SK-N-SH (cell line): ENCODE measurements around the gene HEBP1. TPM values are rescaled to one million over a fixed set of nuclear protein-coding genes. Genes with fewer than 3 reads are reported as not detected.

ENCODE experiments used
- CTCF ChIA-PET: fragments of 300-600, 350-600 bp; formaldehyde crosslinking; extraction: SDS; loops from one replicate; lab custom pipeline; 2021; lab: Yijun Ruan, JAX
- POLR2A ChIA-PET: fragments of 350-600 bp; sonication (Branson Sonifier 250); formaldehyde crosslinking; extraction: SDS; loops from one replicate; lab custom pipeline; 2020; ENCODE audit warnings: antibody characterized with exemption, inconsistent platforms; lab: Yijun Ruan, JAX
- DNase-seq: peaks from one replicate; pipeline ENCODE4 v3.0.0; 2012
- H2AFZ ChIP-seq: fragments of 200-600 bp; sonication (generic); 2 replicates; pipeline ENCODE4 v1.8.1; 2016; ENCODE audit warnings: antibody characterized with exemption, mild to moderate bottlenecking, low read depth
- H3F3A ChIP-seq: fragments of 200-600 bp; sonication (generic); replicated peaks from 2 replicates; pipeline ENCODE3; 2016; ENCODE audit warnings: antibody characterized with exemption, mild to moderate bottlenecking; ENCODE audit not compliant: insufficient read depth
- H3K27ac ChIP-seq, 2 experiments: fragments of 200-500 bp in 1 of 2; fragments of 200-600 bp in 1 of 2; sonication (Bioruptor generic) in 1 of 2; sonication (generic), shearing (Covaris generic) in 1 of 2; 2 replicates each; pipeline versions ENCODE4 v1.5.1 to v1.6.1; 2014 to 2016; ENCODE audit warnings: low read depth in 2 of 2, inconsistent platforms in 1 of 2, low read length in 1 of 2, mild to moderate bottlenecking in 1 of 2, mixed read lengths in 1 of 2
- H3K27me3 ChIP-seq: fragments of 200-600 bp; sonication (generic), shearing (Covaris generic); 2 replicates; pipeline ENCODE4 v1.6.1; 2016; ENCODE audit warnings: mixed run types; ENCODE audit not compliant: insufficient read depth
- H3K36me3 ChIP-seq, 2 experiments: fragments of 200-500 bp in 1 of 2; fragments of 200-600 bp in 1 of 2; sonication (Bioruptor generic) in 1 of 2; sonication (generic) in 1 of 2; replicated peaks in 1 of 2; 2 replicates each; pipeline versions ENCODE3 to v1.5.1; 2014 to 2016; ENCODE audit warnings: low read length in 1 of 2, mild to moderate bottlenecking in 1 of 2; ENCODE audit not compliant: insufficient read depth in 2 of 2, control insufficient read depth in 1 of 2
- H3K4me1 ChIP-seq, 2 experiments: fragments of 200-500 bp in 1 of 2; fragments of 200-600 bp in 1 of 2; sonication (Bioruptor generic) in 1 of 2; sonication (generic), shearing (Covaris generic) in 1 of 2; 2 replicates each; pipeline versions ENCODE4 v1.5.1 to v1.6.1; 2014 to 2016; ENCODE audit warnings: low read depth in 1 of 2, low read length in 1 of 2, mixed run types in 1 of 2; ENCODE audit not compliant: insufficient read depth in 2 of 2, control insufficient read depth in 1 of 2
- H3K4me2 ChIP-seq: fragments of 200-600 bp; sonication (generic), shearing (Covaris generic); 2 replicates; pipeline ENCODE4 v1.6.1; 2017; ENCODE audit warnings: mixed run types
- H3K4me3 ChIP-seq, 2 experiments: fragments of 200-500 bp in 1 of 2; fragments of 200-600 bp in 1 of 2; sonication (Bioruptor generic) in 1 of 2; sonication (generic), shearing (Covaris generic) in 1 of 2; 2 replicates each; pipeline versions ENCODE4 v1.5.1 to v1.8.1; 2014 to 2016; ENCODE audit warnings: low read depth in 2 of 2, inconsistent platforms in 1 of 2, low read length in 1 of 2, mild to moderate bottlenecking in 1 of 2, mixed read lengths in 1 of 2, moderate library complexity in 1 of 2
- H3K79me2 ChIP-seq: fragments of 200-600 bp; sonication (generic); 2 replicates; pipeline ENCODE4 v1.8.1; 2017; ENCODE audit warnings: mild to moderate bottlenecking; ENCODE audit not compliant: insufficient read depth
- H3K9ac ChIP-seq: fragments of 200-600 bp; sonication (generic); 2 replicates; pipeline ENCODE4 v1.6.1; 2017; ENCODE audit warnings: mixed run types
- H3K9me2 ChIP-seq: fragments of 200-600 bp; sonication (generic); 2 replicates; pipeline ENCODE4 v1.6.1; 2017; ENCODE audit warnings: mixed run types
- H3K9me3 ChIP-seq: fragments of 200-600 bp; sonication (generic); 2 replicates; pipeline ENCODE4 v1.6.1; 2017; ENCODE audit warnings: mixed run types, mild to moderate bottlenecking, moderate library complexity
- H4K20me1 ChIP-seq: fragments of 200-600 bp; sonication (generic); 2 replicates; pipeline ENCODE4 v1.6.1; 2017; ENCODE audit warnings: mild to moderate bottlenecking, mixed run types; ENCODE audit not compliant: insufficient read depth
- ELF1 ChIP-seq: IDR thresholded peaks from 2 replicates; pipeline ENCODE4 v1.4.0; 2012
- FOSL2 ChIP-seq: IDR thresholded peaks from 2 replicates; pipeline ENCODE4 v1.4.0; 2012; ENCODE audit warnings: low read depth, mild to moderate bottlenecking, moderate library complexity, borderline replicate concordance
- GABPA ChIP-seq: IDR thresholded peaks from 2 replicates; pipeline ENCODE4 v1.4.0; 2012; ENCODE audit warnings: low read depth, mild to moderate bottlenecking
- GATA2 ChIP-seq: sonication (generic); formaldehyde crosslinking; IDR thresholded peaks from 2 replicates; pipeline ENCODE4 v1.5.0; 2020; ENCODE audit warnings: mild to moderate bottlenecking, missing genetic modification reagents
- MEF2A ChIP-seq: IDR thresholded peaks from 2 replicates; pipeline ENCODE4 v1.4.0; 2012; ENCODE audit warnings: low read depth, borderline replicate concordance
- RAD21 ChIP-seq: IDR thresholded peaks from 2 replicates; pipeline ENCODE4 v1.6.1; 2012; ENCODE audit warnings: mild to moderate bottlenecking, low read length
- RFX5 ChIP-seq: IDR thresholded peaks from 2 replicates; pipeline ENCODE4 v1.6.1; 2012; ENCODE audit warnings: mild to moderate bottlenecking, improper control_type of control experiment, low read length
- SIN3A ChIP-seq: IDR thresholded peaks from 2 replicates; pipeline ENCODE4 v1.6.1; 2012; ENCODE audit warnings: low read depth, mild to moderate bottlenecking, low read length, moderate library complexity, borderline replicate concordance
- SMC3 ChIP-seq: IDR thresholded peaks from 2 replicates; pipeline ENCODE4 v1.6.1; 2012; ENCODE audit warnings: low read depth, low read length, improper control_type of control experiment
- TAF1 ChIP-seq: IDR thresholded peaks from 2 replicates; pipeline ENCODE4 v1.6.1; 2012; ENCODE audit warnings: low read depth, mild to moderate bottlenecking, low read length, moderate library complexity, borderline replicate concordance
- TEAD4 ChIP-seq: IDR thresholded peaks from 2 replicates; pipeline ENCODE4 v1.4.0; 2012; ENCODE audit warnings: mild to moderate bottlenecking, borderline replicate concordance; ENCODE audit not compliant: insufficient read depth
- USF1 ChIP-seq: IDR thresholded peaks from 2 replicates; pipeline ENCODE4 v1.4.0; 2012; ENCODE audit warnings: low read depth, borderline replicate concordance
- WGBS: methylation state at CpG from one replicate; pipeline ENCODE4 v1.1.6; 2017; ENCODE audit warnings: low lambda C conversion rate; 5-methylcytosine and 5-hydroxymethylcytosine counted together
- polyA plus RNA-seq, 3 experiments: library from polyadenylated mRNA; depleted of rRNA; stranded (reverse); fragments of >200 nt; gene quantifications; 2 replicates each; pipeline ENCODE4 v1.2.3, GENCODE V29; 2012

The HEBP1 gene
- polyA plus RNA-seq, 1 of the 3 experiments (the other 2 are of a cell fraction), result 17.9 TPM

- ChIA-PET POLR2A (no interaction called here), CTCF (interaction anchor here (0.7 to 2.1 kb wide), 3 partner anchors 12 to 209 kb away, joined by 3 to 10 read pairs (median 3); no protein-coding TSS in a partner anchor)
- H3K36me3 ChIP-seq, result no peaks in the 10 kb centered on the region
- H2AFZ ChIP-seq, result no peak overlapping the region
- H3K27me3 ChIP-seq, result no peaks in the 10 kb centered on the region
- TF ChIP-seq FOSL2, result no peak
- no peak for TF ChIP-seq RAD21
- TF ChIP-seq ELF1, result no peak
- H3K9me3 ChIP-seq, result no peaks in the 10 kb centered on the region
- H3K9me2 ChIP-seq, result no peaks in the 10 kb centered on the region
- H3K4me2 ChIP-seq, result no peak overlapping the region; the same call in 1 of the 2 replicates
- H3F3A ChIP-seq, result peaks cover 5% of the 10 kb centered on the region
- H3K27ac ChIP-seq, result no peak overlapping the region
- no peak overlapping the region for H3K9ac ChIP-seq
- H4K20me1 ChIP-seq, result no peaks in the 10 kb centered on the region
- no peak for DNase-seq
- no peak overlapping the region for H3K4me3 ChIP-seq
- 94% methylated on average over 10 of the region's 10 CpGs for WGBS
- peaks cover 25% of the 10 kb centered on the region; the same call in 1 of the 2 replicates for H3K79me2 ChIP-seq
- H3K4me1 ChIP-seq, result peaks cover 0 to 14% of the 10 kb centered on the region in 2 experiments; a peak in 3 of 4 replicates
These were observed 2.4 kb upstream of the HEBP1 start for GRCh38 chr12:13002301-13003097.

GRCh38 chr12:13001775-13002040, 1.6 kb upstream of the HEBP1 start:
- POLR2A ChIA-PET, result interaction anchor here (1.0 kb wide), 1 partner anchor 210 kb away, joined by 3 read pairs; no protein-coding TSS in a partner anchor
- TF ChIP-seq TEAD4 (no peak), ELF1 (no peak), SIN3A (no peak), RFX5 (no peak), GATA2 (CRISPR knock-in tag) (no peak), SMC3 (no peak), USF1 (no peak), TAF1 (no peak), MEF2A (no peak), RAD21 (no peak), GABPA (no peak)
- peak overlapping the region in 1 of 2 experiments; percentile 87; a peak in 2 of 4 replicates for H3K27ac ChIP-seq

More at GRCh38 chr12:13001775-13002040, 1.6 kb upstream of the HEBP1 start:
- Histone ChIP-seq H3K4me3 (peak overlapping the region; percentile 70 to 76), H3K9me2 (no peaks in the 10 kb centered on the region), H3K36me3 (no peaks in the 10 kb centered on the region), H3K4me2 (peak overlapping the region; percentile 95), H3K9me3 (no peaks in the 10 kb centered on the region), H3K27me3 (no peaks in the 10 kb centered on the region), H4K20me1 (no peaks in the 10 kb centered on the region), H3K9ac (peak overlapping the region; percentile 87; the same call in 1 of the 2 replicates), H2AFZ (peak overlapping the region; percentile 60; the same call in 1 of the 2 replicates), H3K79me2 (peaks cover 25% of the 10 kb centered on the region), H3K4me1 (peaks cover 5 to 14% of the 10 kb centered on the region in 2 experiments; a peak in 3 of 4 replicates), H3F3A (peaks cover 5% of the 10 kb centered on the region)
- CTCF ChIA-PET, result interaction anchor here (1.1 to 2.1 kb wide), 2 partner anchors 11 to 210 kb away, joined by 3 to 10 read pairs; no protein-coding TSS in a partner anchor
- 89% methylated on average over 11 of the region's 16 CpGs for WGBS
- no peak for DNase-seq
